ENCODE results near the gene HDAC9.
"Not testable (repeated sequence)": the region's sequence is repeated elsewhere in the genome, so short reads cannot be mapped to it uniquely, and the experiment has no call there.

The HDAC9 gene

GRCh38 chr7:18975276-18975675 lies 479.7 kb downstream of the HDAC9 start:
- DNase-seq (ENCODE audit: low spot score): no peak

DNA sequence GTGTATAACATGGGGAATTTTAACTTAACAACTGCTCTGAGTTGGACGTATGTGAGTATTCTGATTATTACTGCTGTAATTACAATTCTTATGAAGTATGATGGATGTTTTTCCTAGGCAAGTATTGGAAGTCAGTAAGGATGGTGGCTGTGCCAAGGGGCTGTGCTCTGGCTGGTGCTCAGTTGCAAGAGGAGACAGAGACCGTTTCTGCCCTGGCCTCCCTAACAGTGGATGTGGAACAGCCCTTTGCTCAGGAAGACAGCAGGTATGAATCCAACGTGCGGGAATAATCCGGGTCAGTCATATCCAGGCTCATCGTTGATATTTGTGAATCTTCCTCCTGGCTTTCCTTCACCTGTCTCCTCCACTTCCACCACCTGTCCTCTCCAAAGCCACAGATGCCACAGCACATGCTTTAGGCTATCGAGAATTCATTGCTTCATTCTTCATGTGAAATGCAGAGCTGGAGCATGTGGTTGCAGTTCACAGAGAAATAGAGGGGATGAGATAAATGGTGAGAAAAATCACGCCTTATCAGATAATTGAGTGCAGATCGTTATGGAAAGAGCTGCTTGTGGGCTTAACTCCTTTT lies 480.2 kb downstream of the HDAC9 start:
- DNase-seq (ENCODE audit: low spot score): no peak

DNA sequence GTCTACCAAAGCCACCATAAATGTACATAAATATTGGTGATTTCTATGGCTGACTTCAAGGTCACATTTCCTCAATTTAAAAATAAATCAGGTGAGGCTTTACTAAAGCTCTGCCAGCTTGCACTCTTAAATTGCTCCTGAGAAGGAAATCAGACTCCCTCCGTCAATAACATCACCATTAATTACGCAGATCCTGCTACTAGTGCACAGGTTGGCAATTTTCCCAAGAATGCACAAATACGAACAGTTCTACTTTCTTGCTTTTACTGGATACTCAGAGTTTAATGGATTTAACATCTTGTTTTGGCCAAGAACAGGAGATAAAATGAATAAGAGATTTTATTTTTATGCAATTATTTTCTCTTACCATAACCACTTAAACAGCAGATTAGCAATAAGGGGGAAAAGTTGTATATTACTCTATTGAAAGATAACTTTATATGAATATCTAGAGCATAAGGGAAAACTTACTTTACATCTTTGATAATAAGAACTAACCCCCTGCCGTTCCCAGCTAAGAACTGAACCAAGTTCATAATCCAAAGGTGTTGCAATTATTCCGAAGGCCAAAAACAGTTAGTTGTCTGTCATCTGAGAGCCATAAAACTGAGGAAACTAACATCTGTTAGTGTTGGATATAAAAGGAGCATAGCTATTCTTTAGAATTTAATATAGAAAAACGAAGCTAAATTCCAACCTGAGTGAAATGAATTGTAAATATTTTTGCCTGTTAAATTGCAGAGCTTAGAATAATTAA lies 481.3 kb downstream of the HDAC9 start:
- no peak for DNase-seq (ENCODE audit: low spot score)

- DNase-seq (ENCODE audit: low spot score): no peak
Measured at GRCh38 chr7:18978108-18978495, 482.6 kb downstream of the HDAC9 start.

GRCh38 chr7:18990700-18991099 lies 495.2 kb downstream of the HDAC9 start:
- DNase-seq (ENCODE audit: low spot score): not testable (repeated sequence)

GRCh38 chr7:18993933-18994668 lies 498.6 kb downstream of the HDAC9 start:
- no peak for DNase-seq (ENCODE audit: low spot score)

- DNase-seq (ENCODE audit: low spot score): no peak
Measured at GRCh38 chr7:18995270-18995671, 499.7 kb downstream of the HDAC9 start.

- no peak for DNase-seq (ENCODE audit: low spot score)
Measured at GRCh38 chr7:18995811-18996426, 500.4 kb downstream of the HDAC9 start.

- DNase-seq (ENCODE audit: low spot score): no peak
Measured at GRCh38 chr7:18996583-18996982, 501.0 kb downstream of the HDAC9 start.

- no peak for DNase-seq (ENCODE audit: low spot score)
Measured at GRCh38 chr7:18997477-18998150, 502.1 kb downstream of the HDAC9 start.

DNA sequence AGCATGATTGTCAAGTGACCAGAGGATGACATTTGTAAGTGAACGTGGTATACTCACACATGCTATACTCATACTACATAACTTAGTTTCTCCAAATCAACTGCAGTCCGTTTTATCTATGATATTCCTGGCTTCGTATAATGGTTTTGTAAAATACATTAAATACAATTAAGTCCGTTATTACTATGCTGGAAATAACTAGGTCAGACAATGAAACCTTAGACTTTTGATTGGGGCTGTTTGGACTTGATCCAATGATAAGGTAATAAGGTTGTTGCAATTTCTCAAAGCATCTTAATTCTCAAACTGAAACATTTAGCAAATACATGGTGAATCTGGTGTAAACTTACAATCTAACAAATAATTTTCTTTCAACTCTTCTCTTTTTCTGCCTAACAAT lies 504.9 kb downstream of the HDAC9 start:
- no peak for DNase-seq (ENCODE audit: low spot score)

DNA sequence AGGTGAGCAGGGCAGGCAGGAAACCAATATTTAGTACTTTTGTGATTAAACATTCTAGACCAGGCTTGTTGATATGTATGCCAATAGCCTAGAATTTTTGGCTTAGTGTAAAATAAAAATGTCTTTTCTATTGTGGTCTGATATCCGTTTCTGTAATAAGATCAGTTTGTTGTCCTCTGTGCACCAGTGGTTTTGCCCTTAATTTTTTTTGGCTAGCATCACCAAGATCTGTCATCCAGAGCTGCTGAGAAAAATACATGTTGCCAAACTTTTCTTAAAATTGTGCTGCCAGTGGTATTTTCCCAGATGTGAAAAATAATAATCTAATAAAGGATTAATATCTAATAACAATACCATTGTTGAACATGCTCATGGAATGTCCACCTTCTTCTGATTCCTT lies 506.3 kb downstream of the HDAC9 start:
- DNase-seq (ENCODE audit: low spot score): no peak

GRCh38 chr7:19009241-19009935 lies 513.8 kb downstream of the HDAC9 start:
- DNase-seq (ENCODE audit: low spot score): no peak

GRCh38 chr7:19009936-19010280 lies 514.4 kb downstream of the HDAC9 start:
- no peak for DNase-seq (ENCODE audit: low spot score)

GRCh38 chr7:19011212-19011611 lies 515.7 kb downstream of the HDAC9 start:
- DNase-seq (ENCODE audit: low spot score): no peak

DNA sequence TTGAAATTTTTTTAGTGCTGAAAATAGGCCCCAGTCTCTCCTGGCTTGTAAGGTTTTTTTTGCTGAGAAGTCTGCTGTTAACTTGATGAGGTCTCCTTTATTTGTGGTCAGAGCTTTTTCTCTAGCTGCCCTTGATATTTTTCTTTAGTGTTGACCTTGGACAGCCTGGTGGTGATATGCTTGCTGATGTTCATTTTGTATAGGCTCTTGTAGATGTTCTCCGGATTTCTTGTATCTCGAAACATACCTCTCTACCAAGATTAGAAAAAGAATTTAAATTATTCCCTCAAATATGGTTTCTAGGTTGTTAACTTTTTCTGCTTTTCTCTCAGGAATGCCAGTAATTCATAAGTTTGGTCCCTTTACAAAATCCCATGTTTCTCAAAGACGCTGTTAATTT lies 519.5 kb downstream of the HDAC9 start:
- no peak for DNase-seq (ENCODE audit: low spot score)

DNA sequence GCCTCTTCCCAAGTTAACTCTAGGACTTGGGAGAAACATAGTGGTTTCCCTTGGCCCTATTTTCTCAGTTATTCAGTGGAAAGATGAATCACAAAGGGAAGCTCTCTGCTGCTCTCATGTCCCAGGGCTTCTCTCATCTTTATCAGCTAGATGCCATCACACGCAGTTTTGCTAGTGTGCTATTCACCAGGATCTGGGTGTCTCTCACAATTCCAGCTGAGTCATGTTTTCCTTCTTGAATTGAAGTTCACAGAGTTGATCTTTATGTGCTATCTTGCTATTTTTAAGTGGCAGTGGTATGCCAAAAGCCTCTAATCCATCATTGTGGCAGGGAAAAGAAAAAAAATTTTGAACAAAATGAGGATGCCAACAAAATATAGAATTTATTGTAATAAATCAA lies 520.6 kb downstream of the HDAC9 start:
- DNase-seq (ENCODE audit: low spot score): no peak

- DNase-seq (ENCODE audit: low spot score): no peak
Measured at GRCh38 chr7:19017374-19017773, 521.8 kb downstream of the HDAC9 start.

DNA sequence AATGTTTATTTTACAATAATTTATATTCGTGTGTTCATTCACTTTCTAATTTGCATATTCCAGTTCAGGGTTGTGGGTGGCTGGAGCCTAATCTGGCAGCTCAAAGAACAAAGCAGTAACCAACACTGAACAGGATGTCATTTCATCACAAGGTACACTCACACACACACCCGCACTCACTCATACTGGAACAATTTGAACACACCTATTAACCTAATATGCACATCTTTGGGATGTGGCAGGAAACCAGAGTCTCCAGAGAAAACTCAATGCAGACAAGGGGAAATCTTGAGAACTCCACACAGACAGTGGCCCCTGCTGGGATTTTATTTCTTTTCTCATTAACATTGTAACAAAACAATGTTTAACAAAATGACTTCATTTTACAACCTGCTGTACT lies 524.5 kb downstream of the HDAC9 start:
- peak; percentile 17 for DNase-seq (ENCODE audit: low spot score)

- DNase-seq (ENCODE audit: low spot score): no peak
Measured at GRCh38 chr7:19020711-19021110, 525.2 kb downstream of the HDAC9 start.

GRCh38 chr7:19023477-19023876 lies 527.9 kb downstream of the HDAC9 start:
- DNase-seq (ENCODE audit: low spot score): no peak

GRCh38 chr7:19024261-19024660 lies 528.7 kb downstream of the HDAC9 start:
- no peak for DNase-seq (ENCODE audit: low spot score)

All from SW480 (cell line).